B cell (primary cell): ENCODE measurements around the gene ABCA1. TPM values are rescaled to one million over a fixed set of nuclear protein-coding genes. Genes with fewer than 3 reads are reported as not detected.
"Not testable (repeated sequence)": the region's sequence is repeated elsewhere in the genome, so short reads cannot be mapped to it uniquely, and the experiment has no call there.

Experiments used
- ATAC-seq: fragments of 200-7000 bp; cut with Tn5 transposase; one replicate; pipeline ENCODE4 v1.10.0; 2021; ENCODE audit warnings: low read depth, mild to moderate bottlenecking, moderate number of reproducible peaks, moderate library complexity
- CTCF ChIA-PET: fragments of 350-600 bp; sonication (Branson Sonifier 250); formaldehyde crosslinking; loops from one replicate; lab custom pipeline; 2021; ENCODE audit warnings: antibody characterized with exemption, inconsistent platforms; lab: Charles Lee
- POLR2A ChIA-PET: fragments of 350-600 bp; sonication (Branson Sonifier 250); formaldehyde crosslinking; loops from one replicate; lab custom pipeline; 2021; ENCODE audit warnings: antibody characterized with exemption; lab: Charles Lee
- DNase-seq: peaks from one replicate; pipeline ENCODE4 v3.0.0; 2013
- H2AFZ ChIP-seq: 2 replicates; pipeline ENCODE4 v1.6.1; 2012; ENCODE audit warnings: mild to moderate bottlenecking, low read depth, low read length; ENCODE audit not compliant: insufficient read depth, poor library complexity, severe bottlenecking
- H3K27ac ChIP-seq, 2 donors: 1 replicate in 1 of 2; 2 replicates in 1 of 2; pipeline ENCODE4 v1.5.1; 2012 to 2013; ENCODE audit warnings: low read length in 2 of 2, mild to moderate bottlenecking in 2 of 2, moderate library complexity in 1 of 2
- H3K27me3 ChIP-seq, 4 experiments: fragments of 200-600 bp in 1 of 4; sonication (generic) in 1 of 4; replicated peaks in 1 of 4; 1 replicate in 2 of 4; 2 replicates in 2 of 4; pipeline versions ENCODE4 v1.6.1 to v1.7.0; 2013 to 2016; ENCODE audit warnings: low read length in 3 of 4, mild to moderate bottlenecking in 2 of 4, mixed read lengths in 1 of 4, moderate library complexity in 1 of 4; ENCODE audit not compliant: insufficient read depth in 4 of 4, control insufficient read depth in 3 of 4; ENCODE audit errors: control extremely low read depth in 1 of 4
- H3K36me3 ChIP-seq, 2 experiments: replicated peaks in 1 of 2; 1 replicate in 1 of 2; 2 replicates in 1 of 2; pipeline versions ENCODE4 v1.6.1 to v1.7.1; 2013; ENCODE audit warnings: low read length in 1 of 2; ENCODE audit not compliant: insufficient read depth in 2 of 2, control insufficient read depth in 1 of 2; ENCODE audit errors: control extremely low read depth in 1 of 2, extremely low read depth in 1 of 2
- H3K4me1 ChIP-seq, 2 donors: fragments of 200-600 bp in 1 of 2; sonication (generic) in 1 of 2; 1 replicate in 1 of 2; 2 replicates in 1 of 2; pipeline versions ENCODE4 v1.5.1 to v1.6.1; 2013 to 2017; ENCODE audit warnings: low read length in 2 of 2; ENCODE audit not compliant: control insufficient read depth in 2 of 2, insufficient read depth in 2 of 2
- H3K4me2 ChIP-seq: replicated peaks from 2 replicates; pipeline ENCODE3; 2012; ENCODE audit warnings: mild to moderate bottlenecking, low read depth, low read length; ENCODE audit not compliant: poor library complexity, severe bottlenecking
- H3K4me3 ChIP-seq, 5 experiments: fragments of 200-600 bp in 1 of 5; sonication (generic) in 1 of 5; 1 replicate in 3 of 5; 2 replicates in 2 of 5; pipeline versions ENCODE4 v1.5.1 to v1.7.0; 2011 to 2016; ENCODE audit warnings: low read length in 4 of 5, mild to moderate bottlenecking in 4 of 5, low read depth in 2 of 5, control low read depth in 1 of 5, moderate library complexity in 1 of 5; ENCODE audit not compliant: insufficient read depth in 1 of 5; ENCODE audit errors: control extremely low read depth in 1 of 5, extremely low read depth in 1 of 5
- H3K79me2 ChIP-seq: fragments of 200-600 bp; sonication (generic); one replicate; pipeline ENCODE4 v1.6.0; 2016; ENCODE audit warnings: low read length; ENCODE audit not compliant: control insufficient read depth, insufficient read depth
- H3K9ac ChIP-seq: fragments of 200-600 bp; sonication (generic); 2 replicates; pipeline ENCODE4 v1.6.1; 2017; ENCODE audit warnings: mild to moderate bottlenecking, low read length, moderate library complexity
- H3K9me3 ChIP-seq, 3 donors: one replicate each; pipeline versions ENCODE4 v1.6.1 to v1.7.1; 2013; ENCODE audit warnings: low read length in 2 of 3; ENCODE audit not compliant: control insufficient read depth in 2 of 3, insufficient read depth in 1 of 3; ENCODE audit errors: control extremely low read depth in 1 of 3
- H4K20me1 ChIP-seq: 2 replicates; pipeline ENCODE4 v1.6.0; 2012; ENCODE audit warnings: mild to moderate bottlenecking, low read length; ENCODE audit not compliant: insufficient read depth, control insufficient read depth, poor library complexity, severe bottlenecking
- H3K27ac Mint-ChIP-seq: one replicate; pipeline ENCODE4 v1.8.0; 2021; ENCODE audit warnings: mixed read lengths
- H3K27me3 Mint-ChIP-seq: one replicate; pipeline ENCODE4 v1.8.0; 2021; ENCODE audit warnings: mixed read lengths
- H3K4me1 Mint-ChIP-seq: one replicate; pipeline ENCODE4 v1.8.0; 2021; ENCODE audit warnings: mixed read lengths
- H3K4me3 Mint-ChIP-seq: one replicate; pipeline ENCODE4 v1.8.0; 2021; ENCODE audit warnings: mixed read lengths
- H3K9me3 Mint-ChIP-seq: one replicate; pipeline ENCODE4 v1.8.0; 2022; ENCODE audit warnings: mixed read lengths; ENCODE audit not compliant: insufficient read depth
- EZH2 ChIP-seq: IDR thresholded peaks from 2 replicates; pipeline ENCODE4 v1.6.1; 2012; ENCODE audit warnings: borderline replicate concordance, low read depth, mild to moderate bottlenecking, moderate library complexity, low read length; ENCODE audit not compliant: insufficient read depth, poor library complexity, severe bottlenecking
- WGBS: methylation state at CpG from one replicate; pipeline ENCODE4 v1.1.5; 2013; ENCODE audit warnings: missing lambda C conversion rate; ENCODE audit not compliant: insufficient coverage; 5-methylcytosine and 5-hydroxymethylcytosine counted together
- intact Hi-C: fragments of 100-400 bp; cut with micrococcal nuclease; formaldehyde crosslinking; loops from one replicate; pipeline ENCODE4 v1.10.0; 2022
- polyA plus RNA-seq: library from polyadenylated mRNA; depleted of rRNA; stranded (reverse); fragments of >200 nt; gene quantifications from 2 replicates; pipeline ENCODE4 v1.2.3, GENCODE V29; 2012
- total RNA-seq, 2 donors: library from RNA; stranded (reverse); fragments of 120-200 nt in 1 of 2; gene quantifications; 1 replicate in 1 of 2; 2 replicates in 1 of 2; pipeline versions ENCODE4 v1.2.3 to v1.2.4, GENCODE V29; 2013 to 2022
- TF ChIP-seq, protein P1 (sequence below): fragments of 200-600 bp; IDR thresholded peaks from one replicate; pipeline ENCODE4 v1.8.0; 2022; ENCODE audit warnings: antibody characterized with exemption, mild to moderate bottlenecking

Gene ABCA1
- total and polyA plus RNA-seq, 2 donors (not counting 1 experiment from before 2014, with no cell fraction given): 5.2 to 24.0 TPM

DNA sequence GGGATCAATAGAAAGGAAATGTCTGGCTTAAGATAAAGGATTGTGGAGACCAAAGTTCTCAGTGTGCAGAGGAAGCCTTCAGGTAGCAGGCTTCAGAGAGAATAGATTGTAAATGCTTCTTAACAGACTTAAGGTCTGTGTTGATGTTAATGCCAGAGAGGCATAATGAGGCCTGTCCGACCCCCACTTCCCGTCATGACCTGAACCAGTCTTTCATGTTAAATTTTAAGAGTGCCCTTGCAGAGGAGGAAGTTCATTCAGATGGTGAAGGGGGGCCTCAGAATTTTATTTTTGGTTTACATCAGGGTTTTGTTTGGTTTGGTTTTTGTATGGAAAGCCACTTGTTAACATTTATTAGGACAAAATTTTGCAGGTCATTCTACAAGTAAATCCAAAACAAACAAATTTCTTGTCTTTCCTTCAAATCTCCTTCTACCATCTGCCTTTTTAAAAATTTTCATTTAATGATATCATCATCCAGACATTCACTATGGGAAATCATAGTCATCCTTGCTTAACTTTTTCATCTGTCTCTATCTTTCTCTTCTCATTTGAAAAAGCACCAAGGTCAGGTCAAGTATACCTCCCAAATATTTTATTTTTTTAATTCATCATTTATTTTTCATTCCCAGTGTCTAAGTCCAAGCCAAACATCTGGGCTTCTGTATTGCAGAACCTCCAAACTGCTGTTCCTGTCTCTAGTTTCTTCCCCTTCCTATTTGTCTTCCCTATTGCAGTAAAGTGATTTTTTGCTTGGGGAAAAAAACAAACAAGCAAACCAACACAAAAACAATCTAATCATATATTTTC is 6.9 kb upstream of the ABCA1 start:
- no peak overlapping the region for H3K4me3 ChIP-seq
- H3K9me3 Mint-ChIP-seq: no peaks in the 10 kb centered on the region
- H3K27ac Mint-ChIP-seq: no peak overlapping the region
- ChIA-PET POLR2A (no interaction called here), CTCF (no interaction called here)
- no peaks in the 10 kb centered on the region for H3K36me3 ChIP-seq
- no peak overlapping the region for H3K9ac ChIP-seq
- H2AFZ ChIP-seq: no peak overlapping the region
- no peaks in the 10 kb centered on the region for H3K79me2 ChIP-seq
- H4K20me1 ChIP-seq: no peaks in the 10 kb centered on the region
- peaks cover 0 to 4% of the 10 kb centered on the region in 2 donors for H3K4me1 ChIP-seq
- no peak overlapping the region for H3K4me2 ChIP-seq
- H3K4me3 Mint-ChIP-seq: no peak overlapping the region
- no peaks in the 10 kb centered on the region for H3K27me3 ChIP-seq
- intact Hi-C loops: no loop called here
- no peaks in the 10 kb centered on the region for H3K9me3 ChIP-seq
- H3K27ac ChIP-seq: no peak overlapping the region
- no peak for ATAC-seq
- WGBS: 0% methylated on average over 2 of the region's 2 CpGs
- no peak for DNase-seq
- H3K27me3 Mint-ChIP-seq: no peaks in the 10 kb centered on the region
- H3K4me1 Mint-ChIP-seq: peaks cover 12% of the 10 kb centered on the region
- TF ChIP-seq EZH2: no peak
- TF ChIP-seq, protein P1, sequence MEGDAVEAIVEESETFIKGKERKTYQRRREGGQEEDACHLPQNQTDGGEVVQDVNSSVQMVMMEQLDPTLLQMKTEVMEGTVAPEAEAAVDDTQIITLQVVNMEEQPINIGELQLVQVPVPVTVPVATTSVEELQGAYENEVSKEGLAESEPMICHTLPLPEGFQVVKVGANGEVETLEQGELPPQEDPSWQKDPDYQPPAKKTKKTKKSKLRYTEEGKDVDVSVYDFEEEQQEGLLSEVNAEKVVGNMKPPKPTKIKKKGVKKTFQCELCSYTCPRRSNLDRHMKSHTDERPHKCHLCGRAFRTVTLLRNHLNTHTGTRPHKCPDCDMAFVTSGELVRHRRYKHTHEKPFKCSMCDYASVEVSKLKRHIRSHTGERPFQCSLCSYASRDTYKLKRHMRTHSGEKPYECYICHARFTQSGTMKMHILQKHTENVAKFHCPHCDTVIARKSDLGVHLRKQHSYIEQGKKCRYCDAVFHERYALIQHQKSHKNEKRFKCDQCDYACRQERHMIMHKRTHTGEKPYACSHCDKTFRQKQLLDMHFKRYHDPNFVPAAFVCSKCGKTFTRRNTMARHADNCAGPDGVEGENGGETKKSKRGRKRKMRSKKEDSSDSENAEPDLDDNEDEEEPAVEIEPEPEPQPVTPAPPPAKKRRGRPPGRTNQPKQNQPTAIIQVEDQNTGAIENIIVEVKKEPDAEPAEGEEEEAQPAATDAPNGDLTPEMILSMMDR: no peak

GRCh38 chr9:104933091-104933490 is 5.1 kb upstream of the ABCA1 start:
- H3K4me2 ChIP-seq, POLR2A ChIA-PET, H3K27me3 Mint-ChIP-seq, H3K9ac ChIP-seq, H3K4me3 ChIP-seq, H3K27ac ChIP-seq, H3K9me3 ChIP-seq, H4K20me1 ChIP-seq, H3K79me2 ChIP-seq, ATAC-seq, H3K4me3 Mint-ChIP-seq, H3K36me3 ChIP-seq, H3K27me3 ChIP-seq, intact Hi-C loops, DNase-seq, H3K9me3 Mint-ChIP-seq, H3K27ac Mint-ChIP-seq, H2AFZ ChIP-seq: not testable (repeated sequence)
- peaks cover 20% of the 10 kb centered on the region for H3K4me1 Mint-ChIP-seq
- CTCF ChIA-PET: interaction anchor here (0.6 to 3.0 kb wide), 2 partner anchors 29 to 70 kb away, joined by 3 to 13 read pairs; no protein-coding TSS in a partner anchor
- 100% methylated on average over 1 of the region's 2 CpGs for WGBS
- H3K4me1 ChIP-seq: peaks cover 0 to 13% of the 10 kb centered on the region in 2 donors
